T-helper 2 cell treated with Interferon-gamma antibody and Interleukin-4, amounts not matched to agents 100 ng/mL and 5 ng/mL, for 36 hours (primary cell): ENCODE results near the gene SLC25A40. TPM values are rescaled to one million over a fixed set of nuclear protein-coding genes. Genes with fewer than 3 reads are reported as not detected.

ENCODE experiments used
- intact Hi-C: fragments of 100-400 bp; cut with micrococcal nuclease; formaldehyde crosslinking; loops from one replicate; pipeline ENCODE4 v1.15.1; 2023
- total RNA-seq: library from RNA; stranded (reverse); gene quantifications from 2 replicates; pipeline ENCODE4 v1.2.3, GENCODE V29; 2022

The SLC25A40 gene
- total RNA-seq, 1 donor from 2014 or later: 46.7 TPM

DNA sequence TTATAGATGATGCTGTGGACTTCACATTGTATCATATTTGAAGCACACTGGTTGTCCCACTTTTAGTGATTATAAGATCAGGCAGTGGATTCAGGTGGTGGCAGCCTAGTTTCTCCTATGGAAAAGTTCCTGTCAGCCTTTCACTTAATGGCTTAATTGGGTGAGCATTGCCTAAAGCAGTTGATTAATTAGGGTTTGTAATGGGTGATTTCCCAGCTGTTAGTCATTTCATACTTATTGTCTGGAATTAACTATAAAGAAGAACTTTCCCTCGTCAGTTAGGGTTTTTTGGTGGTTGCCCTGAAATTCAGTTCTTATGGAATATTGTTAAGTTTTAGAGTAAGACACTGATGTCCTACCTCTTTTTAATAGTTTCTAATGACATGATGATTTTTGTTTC lies 78.8 kb downstream of the SLC25A40 start:
- intact Hi-C loops: loop anchor here (1.0 to 10.0 kb wide), 3 partner anchors 90 to 370 kb away; no protein-coding TSS in a partner anchor

DNA sequence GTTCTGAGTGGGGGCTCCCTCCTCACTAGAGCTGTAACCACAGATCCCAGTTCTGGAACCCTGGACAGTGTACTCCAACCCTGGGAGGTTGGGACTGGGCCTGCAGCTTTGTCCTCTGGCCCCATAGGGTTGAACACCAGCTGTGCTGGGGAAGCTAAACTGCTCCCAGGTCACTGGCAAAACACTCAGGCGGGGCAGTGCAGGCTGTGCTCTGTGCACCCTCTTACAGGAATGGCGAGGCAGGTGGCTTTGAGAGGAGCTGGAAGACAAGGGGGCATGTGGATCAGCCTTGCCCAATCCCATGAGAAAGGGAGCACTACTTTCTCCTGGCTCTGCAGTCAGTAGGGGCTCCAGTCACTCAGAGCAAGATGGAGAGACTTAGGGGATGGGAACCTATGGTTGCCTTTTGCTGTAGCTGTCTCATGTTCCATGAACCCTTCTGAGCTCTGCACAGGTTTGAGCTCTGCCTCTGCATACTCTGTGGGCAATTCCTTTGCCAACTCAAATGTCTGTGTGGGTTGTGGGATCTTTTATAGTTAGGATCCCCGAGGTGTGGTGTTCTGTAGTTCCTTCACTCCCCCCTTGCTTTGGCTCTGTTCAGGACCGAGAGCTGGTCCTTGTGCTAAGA lies 90.7 kb downstream of the SLC25A40 start:
- intact Hi-C loops: no loop called here

DNA sequence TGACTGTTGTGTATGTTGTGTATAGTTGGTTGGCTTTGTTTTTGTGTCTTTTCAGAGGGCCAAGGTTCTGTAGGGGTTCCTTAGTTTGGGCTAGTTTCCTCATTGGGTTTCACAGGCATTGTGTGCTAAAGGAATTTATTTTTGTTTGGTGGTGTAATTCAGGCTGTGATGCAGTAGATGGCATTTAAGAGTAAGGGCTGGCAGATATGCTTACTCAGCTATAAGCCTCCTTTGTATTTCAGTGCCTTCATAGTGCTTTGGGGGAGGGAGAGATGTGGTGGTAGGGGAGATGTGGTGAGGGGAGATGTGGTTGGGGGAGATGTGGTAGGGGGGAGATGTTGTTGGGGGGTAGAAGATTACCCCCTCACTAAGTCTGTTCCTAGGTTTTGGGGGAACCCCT lies 91.7 kb downstream of the SLC25A40 start:
- intact Hi-C loops: no loop called here

Other genes starting within 250 kb of the SLC25A40 start
- 0.05 TPM in 1 of 2 replicates, not detected in the other for gene RUNDC3B, start 248.0 kb downstream of the SLC25A40 start, total RNA-seq
- 65.4 and 65.5 TPM in 2 replicates for gene DBF4, start 133 bp upstream of the SLC25A40 start, total RNA-seq
- gene ADAM22, start 57.9 kb upstream of the SLC25A40 start, total RNA-seq: 2.9 and 3.2 TPM in 2 replicates